ENCODE results near the gene GRIK5.

GRIK5 gene

DNA sequence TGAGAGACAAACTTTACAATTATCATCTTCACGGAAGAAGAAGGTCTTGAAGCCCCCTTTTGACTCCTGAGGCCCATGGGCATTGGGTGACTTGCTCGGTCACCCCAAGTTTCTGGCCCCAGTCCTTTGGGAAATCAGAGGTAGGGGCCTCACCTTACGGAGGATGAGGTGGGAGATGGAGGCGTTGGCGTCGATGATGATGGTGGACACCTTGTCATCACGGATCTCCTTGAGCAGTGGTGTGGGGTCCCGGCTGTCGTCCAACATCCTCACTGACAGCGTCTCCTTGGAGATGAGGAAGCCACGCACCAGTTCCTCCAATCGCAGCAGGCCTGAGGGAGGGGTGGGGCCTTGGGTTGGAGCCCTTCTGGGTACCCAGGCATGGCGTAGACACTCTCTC lies 10.8 kb downstream of the GRIK5 start:
- no peak for TF ChIP-seq FOXP2 (optimal IDR thresholded peaks at IDR 0.05; ENCODE audit: control extremely low read depth, extremely low read length, insufficient read depth)
- no peak for TF ChIP-seq POLR2AphosphoS5 (IDR thresholded peaks at IDR 0.05; ENCODE audit: borderline replicate concordance, low read depth, low read length)
- no peaks in the 10 kb centered on the region for H3K9me3 ChIP-seq (ENCODE audit: low read depth, low read length)
- no peak overlapping the region for H3K9ac ChIP-seq (ENCODE audit: insufficient read length)
- no peak for DNase-seq (ENCODE audit: low read depth, low spot score)
- H3K4me3 ChIP-seq: no peak overlapping the region
- H3K36me3 ChIP-seq (ENCODE audit: insufficient read depth, low read length): no peaks in the 10 kb centered on the region
- H3K27ac ChIP-seq: no peak overlapping the region

DNA sequence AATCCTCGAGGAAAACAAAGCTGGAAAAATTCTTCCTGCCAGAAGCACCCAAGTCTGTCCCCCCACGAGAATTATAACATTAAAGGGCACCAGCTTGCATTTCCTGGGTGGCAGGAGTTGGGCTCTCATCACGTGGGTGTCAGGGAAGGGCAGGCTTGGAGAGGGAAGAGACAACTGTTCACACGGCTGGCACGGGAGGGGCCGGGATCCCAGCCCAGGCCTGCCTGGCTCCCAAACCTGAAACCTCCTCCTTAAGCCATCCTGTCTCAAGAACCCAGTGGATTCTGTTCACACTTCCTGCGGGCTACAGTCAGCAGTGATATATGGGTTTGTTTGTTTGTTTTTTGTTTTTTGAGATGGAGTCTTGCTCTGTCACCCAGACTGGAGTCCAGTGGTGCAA lies 12.2 kb downstream of the GRIK5 start:
- H3K4me3 ChIP-seq: no peak overlapping the region
- H3K36me3 ChIP-seq (ENCODE audit: insufficient read depth, low read length): no peaks in the 10 kb centered on the region
- H3K27ac ChIP-seq: no peak overlapping the region
- H3K9me3 ChIP-seq (ENCODE audit: low read depth, low read length): no peaks in the 10 kb centered on the region
- TF ChIP-seq POLR2AphosphoS5 (IDR thresholded peaks at IDR 0.05; ENCODE audit: borderline replicate concordance, low read depth, low read length) (no peak), FOXP2 (optimal IDR thresholded peaks at IDR 0.05; ENCODE audit: control extremely low read depth, extremely low read length, insufficient read depth) (no peak), EZH2 (IDR thresholded peaks at IDR 0.05) (no peak)
- no peak overlapping the region for H3K9ac ChIP-seq (ENCODE audit: insufficient read length)
- DNase-seq (ENCODE audit: low read depth, low spot score): no peak

DNA sequence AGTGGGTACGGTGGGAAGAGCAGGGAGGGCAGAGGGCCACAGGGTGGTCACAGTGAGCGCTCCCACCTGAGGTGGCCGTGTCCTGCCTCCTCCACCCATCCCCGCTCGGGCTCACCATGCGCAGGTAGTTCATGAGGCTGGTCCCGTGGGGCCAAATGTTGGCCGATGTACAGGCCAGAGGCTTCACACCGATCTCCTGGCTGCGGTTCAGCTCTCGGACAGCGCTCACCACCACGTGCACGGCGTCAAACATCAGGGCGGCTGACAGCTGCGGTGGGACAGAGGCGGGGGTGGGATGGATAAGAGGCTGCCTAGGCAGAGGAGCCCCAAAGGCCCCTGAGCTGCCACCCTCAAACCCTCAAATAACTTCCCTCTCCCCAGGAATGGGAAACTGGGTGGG lies 15.8 kb downstream of the GRIK5 start:
- Histone ChIP-seq H3K4me3 (no peak overlapping the region), H3K9ac (ENCODE audit: insufficient read length) (no peak overlapping the region), H3K36me3 (ENCODE audit: insufficient read depth, low read length) (no peaks in the 10 kb centered on the region), H3K9me3 (ENCODE audit: low read depth, low read length) (no peaks in the 10 kb centered on the region), H3K27ac (no peak overlapping the region)
- no peak for DNase-seq (ENCODE audit: low read depth, low spot score)
- TF ChIP-seq FOXP2 (optimal IDR thresholded peaks at IDR 0.05; ENCODE audit: control extremely low read depth, extremely low read length, insufficient read depth) (no peak), EZH2 (IDR thresholded peaks at IDR 0.05) (no peak), POLR2AphosphoS5 (IDR thresholded peaks at IDR 0.05; ENCODE audit: borderline replicate concordance, low read depth, low read length) (no peak)

DNA sequence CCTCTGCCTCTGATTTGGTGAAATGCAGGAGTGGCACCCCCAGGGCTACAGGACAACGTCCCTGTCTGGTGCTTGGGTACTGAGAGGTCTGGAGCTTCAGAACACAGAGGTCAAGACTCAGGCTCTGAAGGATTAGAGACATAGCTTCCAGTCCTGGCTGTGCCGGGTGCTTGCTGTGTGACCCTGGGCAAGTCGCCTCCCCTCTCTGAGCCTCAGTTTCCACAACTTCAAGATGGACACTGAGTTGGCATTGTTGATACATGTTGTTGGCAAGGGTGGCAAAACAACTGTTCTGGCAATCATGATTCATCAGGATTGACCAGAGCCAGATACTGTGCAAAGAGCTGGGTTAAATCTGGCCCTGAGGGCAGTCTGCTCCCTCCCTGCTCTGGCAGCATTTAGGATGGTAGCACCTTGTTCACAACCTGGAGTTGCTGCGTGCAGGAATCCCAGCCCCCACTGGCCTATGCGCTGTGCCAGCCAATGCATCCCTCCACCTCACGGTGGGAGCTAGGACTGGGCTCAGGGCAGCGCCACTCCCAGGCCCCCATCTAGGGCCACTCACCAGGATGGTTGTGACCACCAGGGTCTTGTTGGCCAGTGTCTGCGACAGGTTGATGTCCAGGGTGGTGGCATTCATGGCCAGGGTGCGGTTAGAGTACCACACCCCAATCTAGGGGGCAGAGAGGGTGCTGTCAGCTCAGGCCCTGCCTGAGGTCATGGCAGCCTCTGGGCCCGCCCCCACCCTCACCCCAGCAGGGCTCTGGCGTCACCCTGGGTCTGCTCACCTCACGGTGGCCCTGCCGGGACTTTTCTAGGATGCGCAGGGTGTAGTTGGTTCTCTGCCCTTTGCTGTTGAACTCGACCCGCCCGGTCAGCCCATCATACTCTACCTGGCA lies 16.7 kb downstream of the GRIK5 start:
- H3K36me3 ChIP-seq (ENCODE audit: insufficient read depth, low read length): no peaks in the 10 kb centered on the region

DNA sequence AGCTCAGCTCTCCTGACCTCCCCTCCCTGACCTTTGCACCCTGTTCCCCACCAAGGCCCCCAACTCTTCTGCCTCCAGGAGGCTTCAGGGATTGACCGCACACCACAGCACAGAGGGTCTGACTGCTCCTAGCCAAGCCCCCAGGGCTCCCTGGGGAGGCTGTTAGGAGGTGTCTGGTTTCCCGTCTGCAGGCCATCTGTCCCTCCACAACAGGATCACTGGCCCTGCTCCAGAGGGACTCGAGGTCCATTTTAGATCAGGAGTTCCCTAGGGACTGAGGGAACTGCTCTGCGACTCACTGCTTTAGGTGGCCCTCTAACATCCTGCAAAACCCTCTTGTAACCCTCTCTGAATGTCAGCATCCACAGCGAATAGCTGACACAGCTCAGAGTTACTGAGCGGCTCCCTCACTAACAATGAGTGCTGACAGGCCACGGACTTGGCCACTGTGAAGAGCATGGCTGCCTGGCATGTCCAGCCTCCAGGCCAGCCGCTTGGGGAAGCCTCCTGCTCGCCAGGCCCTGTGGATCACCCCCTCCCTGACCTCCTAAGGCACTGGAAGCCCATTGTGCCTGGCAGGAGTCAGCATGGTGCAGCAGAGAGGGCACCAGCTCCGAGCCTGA lies 17.7 kb downstream of the GRIK5 start:
- Histone ChIP-seq H3K9me3 (ENCODE audit: low read depth, low read length) (no peaks in the 10 kb centered on the region), H3K9ac (ENCODE audit: insufficient read length) (no peak overlapping the region), H3K4me3 (no peak overlapping the region), H3K27ac (no peak overlapping the region), H3K36me3 (ENCODE audit: insufficient read depth, low read length) (no peaks in the 10 kb centered on the region)
- TF ChIP-seq POLR2AphosphoS5 (IDR thresholded peaks at IDR 0.05; ENCODE audit: borderline replicate concordance, low read depth, low read length): no peak
- TF ChIP-seq EZH2 (IDR thresholded peaks at IDR 0.05): no peak
- TF ChIP-seq FOXP2 (optimal IDR thresholded peaks at IDR 0.05; ENCODE audit: control extremely low read depth, extremely low read length, insufficient read depth): no peak
- no peak for DNase-seq (ENCODE audit: low read depth, low spot score)

More for the DNA sequence above, 16.7 kb downstream of the GRIK5 start:
- H3K9ac ChIP-seq (ENCODE audit: insufficient read length): no peak overlapping the region
- H3K27ac ChIP-seq: no peak overlapping the region
- no peak overlapping the region for H3K4me3 ChIP-seq
- DNase-seq (ENCODE audit: low read depth, low spot score): no peak
- H3K9me3 ChIP-seq (ENCODE audit: low read depth, low read length): no peaks in the 10 kb centered on the region
- TF ChIP-seq FOXP2 (optimal IDR thresholded peaks at IDR 0.05; ENCODE audit: control extremely low read depth, extremely low read length, insufficient read depth): no peak

DNA sequence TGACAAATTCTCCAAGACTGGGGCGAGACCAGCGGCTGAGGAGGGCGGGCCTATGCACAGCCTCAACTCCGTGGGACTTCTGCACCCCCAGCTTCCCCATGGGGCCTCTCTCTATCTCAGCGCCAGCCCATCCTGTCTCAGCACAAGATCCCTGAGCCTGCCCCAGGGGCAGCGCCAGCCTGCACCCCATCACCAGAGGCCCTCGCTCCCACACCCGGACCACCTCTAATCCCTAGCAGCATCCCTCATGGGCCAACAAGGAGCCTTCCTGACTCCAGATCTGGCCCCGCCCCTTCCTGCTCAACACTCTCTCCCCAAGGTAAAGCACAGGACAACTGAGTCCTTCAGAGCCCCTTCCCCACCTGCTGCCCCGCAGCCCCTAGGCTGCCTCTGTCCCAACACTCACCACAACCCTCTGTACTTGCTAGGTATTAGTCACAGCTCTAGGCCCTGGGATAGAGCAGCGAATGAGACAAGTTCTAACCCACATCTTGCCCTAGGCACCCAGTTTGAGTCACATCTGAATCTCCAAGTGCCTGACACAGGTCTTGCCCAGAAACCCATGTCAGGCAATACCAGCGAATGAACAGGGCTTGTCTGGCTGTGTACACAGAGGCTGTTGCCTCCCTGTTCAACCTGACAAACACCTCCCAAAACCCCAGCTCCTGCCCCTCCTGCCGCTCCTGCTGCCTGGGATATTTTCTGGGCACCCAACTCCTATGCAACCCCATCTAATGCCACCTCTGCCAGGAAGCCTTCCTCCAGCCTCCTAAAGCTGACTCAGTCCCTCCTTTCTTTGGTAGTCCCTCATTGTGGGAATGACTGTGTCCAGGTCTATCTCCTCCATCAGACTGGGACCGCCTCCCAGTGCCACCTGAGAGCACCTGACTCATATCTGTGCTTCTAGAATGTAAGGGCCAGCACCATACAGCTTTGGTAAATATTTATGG lies 18.6 kb downstream of the GRIK5 start:
- no peak for DNase-seq (ENCODE audit: low read depth, low spot score)
- Histone ChIP-seq H3K4me3 (no peak overlapping the region), H3K36me3 (ENCODE audit: insufficient read depth, low read length) (no peaks in the 10 kb centered on the region), H3K9me3 (ENCODE audit: low read depth, low read length) (no peaks in the 10 kb centered on the region), H3K9ac (ENCODE audit: insufficient read length) (no peak overlapping the region), H3K27ac (no peak overlapping the region)
- TF ChIP-seq POLR2AphosphoS5 (IDR thresholded peaks at IDR 0.05; ENCODE audit: borderline replicate concordance, low read depth, low read length): no peak
- TF ChIP-seq FOXP2 (optimal IDR thresholded peaks at IDR 0.05; ENCODE audit: control extremely low read depth, extremely low read length, insufficient read depth): no peak
- TF ChIP-seq EZH2 (IDR thresholded peaks at IDR 0.05): no peak

DNA sequence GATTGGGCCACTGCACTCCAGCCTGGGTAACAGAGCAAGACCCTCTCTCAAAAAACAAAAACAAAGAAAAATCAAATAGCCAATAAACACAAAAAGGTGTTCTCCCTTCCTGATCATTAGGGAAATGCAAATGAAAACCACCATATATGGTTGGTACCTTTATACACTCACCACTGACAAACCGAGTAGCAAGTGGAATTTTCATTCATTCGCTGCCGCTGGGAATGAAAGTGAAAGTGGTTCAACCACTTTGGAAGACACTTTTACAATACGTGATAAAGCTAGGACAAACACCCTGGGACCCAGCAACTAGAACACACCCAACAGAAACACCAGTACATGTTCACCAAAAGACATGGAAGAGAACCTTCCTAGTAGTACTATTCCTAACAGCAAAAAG lies 21.0 kb downstream of the GRIK5 start:
- H3K27ac ChIP-seq: no peak overlapping the region
- no peak for DNase-seq (ENCODE audit: low read depth, low spot score)
- no peak overlapping the region for H3K9ac ChIP-seq (ENCODE audit: insufficient read length)
- H3K9me3 ChIP-seq (ENCODE audit: low read depth, low read length): no peaks in the 10 kb centered on the region
- TF ChIP-seq POLR2AphosphoS5 (IDR thresholded peaks at IDR 0.05; ENCODE audit: borderline replicate concordance, low read depth, low read length) (no peak), EZH2 (IDR thresholded peaks at IDR 0.05) (no peak), FOXP2 (optimal IDR thresholded peaks at IDR 0.05; ENCODE audit: control extremely low read depth, extremely low read length, insufficient read depth) (no peak)
- no peak overlapping the region for H3K4me3 ChIP-seq
- no peaks in the 10 kb centered on the region for H3K36me3 ChIP-seq (ENCODE audit: insufficient read depth, low read length)

DNA sequence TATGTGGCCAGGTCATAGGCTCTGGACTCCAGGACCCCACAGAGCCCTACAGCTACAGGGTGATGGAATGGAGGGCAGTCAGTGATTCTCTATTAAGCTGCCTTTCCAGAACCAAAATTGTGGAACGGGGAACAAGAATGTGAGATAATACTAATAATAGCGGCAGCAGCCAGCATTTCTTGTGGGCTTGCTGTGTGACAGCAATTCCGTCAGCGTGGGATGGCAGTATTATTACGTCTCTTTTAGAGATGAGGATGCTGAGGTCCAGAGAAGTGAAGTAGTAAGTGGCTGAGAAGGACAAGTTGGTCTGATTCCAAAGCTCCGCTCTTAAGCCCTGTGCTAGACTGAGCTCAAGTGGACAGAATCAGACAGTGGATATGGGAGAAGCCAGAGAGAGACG lies 24.4 kb downstream of the GRIK5 start:
- no peaks in the 10 kb centered on the region for H3K9me3 ChIP-seq (ENCODE audit: low read depth, low read length)
- H3K4me3 ChIP-seq: no peak overlapping the region
- H3K9ac ChIP-seq (ENCODE audit: insufficient read length): no peak overlapping the region
- no peak overlapping the region for H3K27ac ChIP-seq
- DNase-seq (ENCODE audit: low read depth, low spot score): no peak
- TF ChIP-seq POLR2AphosphoS5 (IDR thresholded peaks at IDR 0.05; ENCODE audit: borderline replicate concordance, low read depth, low read length) (no peak), EZH2 (IDR thresholded peaks at IDR 0.05) (no peak), FOXP2 (optimal IDR thresholded peaks at IDR 0.05; ENCODE audit: control extremely low read depth, extremely low read length, insufficient read depth) (no peak)
- H3K36me3 ChIP-seq (ENCODE audit: insufficient read depth, low read length): no peaks in the 10 kb centered on the region
